WTC11 (cell line): ENCODE data around the gene CDH11. TPM values are rescaled to one million over a fixed set of nuclear protein-coding genes. Genes with fewer than 3 reads are reported as not detected.

ENCODE experiments used
- ATAC-seq: fragments of 200-7000 bp; cut with Tn5 transposase; 2 replicates; pipeline ENCODE4 v1.10.0; 2021; ENCODE audit warnings: mild to moderate bottlenecking, moderate library complexity
- CTCF ChIA-PET: fragments of 300-600 bp; sonication (Branson Sonifier 250); formaldehyde crosslinking; loops from one replicate; lab custom pipeline; 2021; ENCODE audit warnings: antibody characterized with exemption; lab: Charles Lee
- POLR2A ChIA-PET: fragments of 350-600 bp; sonication (Branson Sonifier 250); formaldehyde crosslinking; loops from one replicate; lab custom pipeline; 2021; ENCODE audit warnings: antibody characterized with exemption; lab: Charles Lee
- DNase-seq: peaks from one replicate; pipeline ENCODE4 v3.0.0; 2021; ENCODE audit warnings: low spot score
- H3K27ac Mint-ChIP-seq: 2 replicates; pipeline ENCODE4 v1.8.0; 2021; ENCODE audit warnings: mixed read lengths
- H3K27me3 Mint-ChIP-seq: 2 replicates; pipeline ENCODE4 v1.8.0; 2021; ENCODE audit warnings: low read depth, mild to moderate bottlenecking, moderate library complexity, mixed read lengths
- H3K36me3 Mint-ChIP-seq: 2 replicates; pipeline ENCODE4 v1.8.0; 2021; ENCODE audit warnings: mixed read lengths
- H3K4me1 Mint-ChIP-seq: 2 replicates; pipeline ENCODE4 v1.8.0; 2022; ENCODE audit warnings: mixed read lengths
- H3K4me3 Mint-ChIP-seq: 2 replicates; pipeline ENCODE4 v1.8.0; 2021; ENCODE audit warnings: mild to moderate bottlenecking, moderate library complexity, mixed read lengths
- H3K9me3 Mint-ChIP-seq: 2 replicates; pipeline ENCODE4 v1.8.0; 2021; ENCODE audit warnings: mixed read lengths
- AFF4 ChIP-seq: sonication (generic); formaldehyde crosslinking; IDR thresholded peaks from 2 replicates; pipeline ENCODE4 v1.8.1; 2023; ENCODE audit warnings: mild to moderate bottlenecking, missing genetic modification reagents, borderline replicate concordance
- E2F4 ChIP-seq: sonication (generic); formaldehyde crosslinking; IDR thresholded peaks from 2 replicates; pipeline ENCODE4 v1.8.1; 2022; ENCODE audit warnings: low read depth, mild to moderate bottlenecking, moderate library complexity, missing genetic modification reagents, borderline replicate concordance
- HMGA2 ChIP-seq: fragments of 250-450 bp; sonication (Bioruptor Pico); IDR thresholded peaks from 2 replicates; pipeline ENCODE4 v1.4.0; 2021; ENCODE audit warnings: mild to moderate bottlenecking, moderate library complexity
- KAT7 ChIP-seq: sonication (generic); formaldehyde crosslinking; IDR thresholded peaks from 2 replicates; pipeline ENCODE4 v1.8.1; 2023; ENCODE audit warnings: missing genetic modification reagents, mild to moderate bottlenecking, borderline replicate concordance
- MAX ChIP-seq: sonication (generic); formaldehyde crosslinking; IDR thresholded peaks from 2 replicates; pipeline ENCODE4 v1.8.0; 2022; ENCODE audit warnings: mild to moderate bottlenecking, missing genetic modification reagents
- MLX ChIP-seq: sonication (generic); formaldehyde crosslinking; IDR thresholded peaks from 2 replicates; pipeline ENCODE4 v1.8.1; 2023; ENCODE audit warnings: mild to moderate bottlenecking, missing genetic modification reagents, moderate library complexity
- MYBL2 ChIP-seq: sonication (generic); formaldehyde crosslinking; IDR thresholded peaks from 2 replicates; pipeline ENCODE4 v1.8.1; 2023; ENCODE audit warnings: mild to moderate bottlenecking, moderate library complexity, missing genetic modification reagents
- SOX15 ChIP-seq: fragments of 250-450 bp; sonication (Bioruptor Pico); IDR thresholded peaks from 2 replicates; pipeline ENCODE4 v1.9.0; 2021; ENCODE audit warnings: mild to moderate bottlenecking
- ZNF425 ChIP-seq: fragments of 250-450 bp; sonication (Bioruptor Pico); conservative IDR thresholded peaks from 2 replicates; pipeline ENCODE4 v1.9.0; 2021; ENCODE audit warnings: mild to moderate bottlenecking
- ZNF512 ChIP-seq: sonication (generic); formaldehyde crosslinking; IDR thresholded peaks from 2 replicates; pipeline ENCODE4 v1.8.1; 2022; ENCODE audit warnings: missing genetic modification reagents, borderline replicate concordance
- ZNF532 ChIP-seq: fragments of 250-450 bp; sonication (Bioruptor Pico); IDR thresholded peaks from 2 replicates; pipeline ENCODE4 v1.9.0; 2021; ENCODE audit warnings: mild to moderate bottlenecking, borderline replicate concordance
- total RNA-seq: library from RNA; stranded (reverse); gene quantifications from 3 replicates; pipeline ENCODE4 v1.2.3, GENCODE V29; 2021

CDH11 gene
- total RNA-seq, 1 experiment from 2014 or later, result 11.6 TPM

GRCh38 chr16:65038100-65038499 is 83.8 kb downstream of the CDH11 start:
- H3K27me3 Mint-ChIP-seq, result no peaks in the 10 kb centered on the region; the same call in 1 of the 2 replicates
- H3K27ac Mint-ChIP-seq, result no peak overlapping the region
- H3K4me3 Mint-ChIP-seq, result no peak overlapping the region
- no peak for TF ChIP-seq ZNF512 (CRISPR knock-in tag)
- TF ChIP-seq SOX15, result no peak
- no peak for TF ChIP-seq ZNF532 (CRISPR knock-in tag)
- no peak for TF ChIP-seq MYBL2 (CRISPR knock-in tag)
- TF ChIP-seq ZNF425, result no peak
- TF ChIP-seq HMGA2 (CRISPR knock-in tag), result no peak
- TF ChIP-seq KAT7 (CRISPR knock-in tag), result no peak
- no peak for TF ChIP-seq E2F4 (CRISPR knock-in tag)
- TF ChIP-seq AFF4 (CRISPR knock-in tag), result no peak
- TF ChIP-seq MAX (CRISPR knock-in tag), result no peak
- TF ChIP-seq MLX (CRISPR knock-in tag), result no peak
- H3K4me1 Mint-ChIP-seq, result peaks cover 30% of the 10 kb centered on the region
- DNase-seq (no peak), ATAC-seq (peak; percentile 37; the same call in 1 of the 2 replicates)
- 0 out of 2 replicates have a peak, but pooled peaks cover 4% of the 10 kb centered on the region for H3K36me3 Mint-ChIP-seq
- ChIA-PET CTCF (no interaction called here), POLR2A (no interaction called here)
- peaks cover 10% of the 10 kb centered on the region; the same call in 1 of the 2 replicates for H3K9me3 Mint-ChIP-seq
